KG1 (cell line): ENCODE results near the gene SORCS3.

ENCODE experiments used
- DNase-seq: peaks from one replicate; lab custom pipeline; 2025; lab: John Stamatoyannopoulos, UW

Gene SORCS3

DNA sequence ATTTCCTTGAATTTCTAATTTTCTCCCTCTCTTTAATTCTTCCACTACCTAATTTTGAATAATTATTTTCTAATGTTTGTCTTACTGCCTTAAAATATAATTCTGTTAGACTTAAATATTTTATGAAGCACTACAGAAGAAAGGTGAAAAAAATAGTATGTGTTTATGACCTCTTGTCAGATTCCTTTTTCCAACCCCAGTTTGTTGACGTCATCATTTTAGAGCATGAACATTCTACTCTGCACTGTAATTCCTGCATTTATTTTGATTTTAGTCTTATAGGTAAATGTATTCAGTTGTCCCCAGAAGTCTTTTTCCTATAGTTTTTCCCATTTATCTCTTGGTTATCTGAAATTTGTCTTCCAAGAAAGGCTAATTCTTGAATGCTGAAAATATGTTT is 468.1 kb downstream of the SORCS3 start:
- no peak for DNase-seq

DNA sequence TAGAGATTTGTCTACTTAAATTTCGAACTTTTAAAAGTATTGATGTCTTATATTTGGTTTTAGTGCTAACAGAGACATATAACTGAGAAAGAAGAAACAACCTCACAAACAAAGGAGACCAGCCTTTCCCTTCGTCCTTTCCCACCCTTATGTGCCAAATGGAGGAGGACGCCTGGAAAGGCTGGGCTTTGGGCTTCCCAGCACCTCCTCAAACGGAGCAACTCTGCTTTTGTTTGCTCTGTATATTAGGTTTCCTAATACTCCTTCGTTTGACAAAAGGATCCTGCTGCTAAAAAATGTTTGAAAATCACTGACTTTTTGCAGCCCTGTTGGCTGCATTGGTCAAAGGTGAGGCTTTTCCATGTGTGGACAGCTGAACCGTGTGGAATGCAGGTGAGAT is 471.8 kb downstream of the SORCS3 start:
- no peak for DNase-seq

GRCh38 chr10:105113666-105114065 is 472.6 kb downstream of the SORCS3 start:
- no peak for DNase-seq

DNA sequence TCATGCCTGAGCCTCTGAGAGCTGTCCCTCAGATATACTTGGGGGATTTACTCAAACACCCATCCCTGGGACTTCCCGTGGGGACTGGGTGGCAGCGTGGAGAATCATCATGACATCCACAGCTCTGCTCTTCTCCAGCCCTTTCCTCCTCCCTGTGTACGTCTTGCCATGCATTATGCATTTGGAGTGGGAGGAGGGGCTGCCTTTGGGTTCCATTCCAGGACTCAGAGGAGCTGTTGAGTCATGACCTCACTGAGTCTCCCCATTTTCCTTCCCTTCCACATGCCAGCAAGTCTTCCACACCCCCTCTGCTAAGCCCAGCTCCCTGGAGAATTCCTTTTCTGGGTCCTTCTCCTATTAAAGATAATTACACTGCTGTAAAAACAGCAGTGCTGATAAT is 480.7 kb downstream of the SORCS3 start:
- DNase-seq = no peak

DNA sequence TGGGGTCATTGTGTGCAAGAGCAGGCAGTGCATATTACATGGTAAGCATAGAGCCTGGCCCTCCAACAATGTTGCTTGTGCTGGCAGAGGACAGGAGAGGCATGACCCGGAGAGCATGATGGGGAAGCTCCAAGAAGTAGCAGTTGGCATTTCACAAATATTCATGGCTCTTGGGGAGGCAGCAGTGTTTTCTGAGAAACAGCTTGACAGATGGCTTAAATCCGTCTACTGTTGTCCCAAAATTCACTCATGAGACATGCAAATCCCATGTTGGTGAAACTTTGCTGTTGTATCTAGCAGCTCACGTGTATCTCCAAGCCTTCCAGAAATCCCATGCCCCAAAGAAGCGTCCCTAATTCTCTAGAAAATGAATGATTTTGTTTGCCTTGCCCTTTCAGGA is 487.0 kb downstream of the SORCS3 start:
- no peak for DNase-seq

GRCh38 chr10:105138358-105138757 is 497.3 kb downstream of the SORCS3 start:
- no peak for DNase-seq

DNA sequence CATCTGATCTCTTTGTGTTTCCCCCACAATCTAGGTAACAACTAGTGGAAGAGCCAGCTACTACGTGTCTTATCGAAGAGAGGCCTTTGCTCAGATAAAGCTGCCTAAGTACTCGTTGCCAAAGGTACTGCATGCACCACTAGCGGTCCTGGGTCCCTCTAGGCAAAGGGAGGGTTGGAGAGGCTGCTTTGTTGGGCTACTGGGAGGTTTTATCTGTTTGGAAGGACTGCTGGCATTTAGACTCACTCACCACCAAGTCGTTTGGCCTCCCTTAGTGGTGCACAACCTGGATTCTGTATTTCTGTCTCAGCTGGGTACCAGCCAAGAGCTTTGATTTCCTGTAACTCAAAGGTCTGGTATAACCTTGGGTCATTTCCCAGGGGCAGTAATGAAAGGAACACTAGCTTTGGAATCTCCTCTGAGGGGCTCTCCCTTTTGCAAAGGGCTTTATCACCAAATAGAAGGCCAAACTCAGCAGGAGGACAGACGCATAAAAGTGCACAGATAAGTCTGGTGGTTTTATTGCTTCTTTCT is 498.3 kb downstream of the SORCS3 start:
- no peak for DNase-seq

DNA sequence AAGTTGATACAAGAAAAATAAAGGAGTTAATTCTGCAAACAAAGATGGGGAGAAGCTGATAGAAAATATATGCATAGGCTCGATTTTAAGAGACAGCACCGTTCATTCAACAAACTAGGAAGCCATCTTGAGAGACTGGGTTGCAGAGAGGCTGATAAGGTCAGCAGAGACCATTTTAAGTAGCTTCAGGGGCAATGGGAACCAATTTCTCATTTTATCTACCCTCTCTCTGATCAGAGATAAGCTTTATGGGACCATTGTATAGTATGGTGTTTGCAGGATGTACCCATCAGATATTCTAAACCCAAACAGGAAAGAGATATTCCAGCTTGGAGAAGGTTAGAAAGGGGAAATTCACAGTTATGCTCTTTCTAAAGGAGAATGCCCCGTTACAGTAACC is 499.5 kb downstream of the SORCS3 start:
- DNase-seq = no peak

GRCh38 chr10:105145711-105146110 is 504.6 kb downstream of the SORCS3 start:
- DNase-seq = no peak

GRCh38 chr10:105146436-105146835 is 505.3 kb downstream of the SORCS3 start:
- no peak for DNase-seq

- DNase-seq = no peak
Measured at GRCh38 chr10:105148456-105148855, 507.4 kb downstream of the SORCS3 start.

DNA sequence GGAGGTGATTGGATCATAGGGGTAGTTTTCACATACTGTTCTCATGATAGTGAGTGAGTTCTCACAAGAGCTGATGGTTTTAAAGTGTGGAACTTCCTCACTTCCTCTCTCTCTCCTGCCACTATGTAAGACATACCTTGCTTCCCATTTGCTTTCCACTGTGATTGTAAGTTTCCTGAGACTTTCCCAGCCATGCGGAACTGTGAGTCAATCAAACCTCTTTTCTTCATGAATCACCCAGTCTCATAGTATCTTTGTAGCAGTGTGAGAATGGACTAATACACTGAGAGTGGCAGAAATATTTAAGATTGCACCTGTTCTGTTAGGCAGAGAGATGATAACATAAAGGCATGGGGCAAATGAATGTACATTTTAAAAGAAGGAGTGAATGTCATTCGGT is 507.8 kb downstream of the SORCS3 start:
- no peak for DNase-seq

GRCh38 chr10:105149371-105149891 is 508.3 kb downstream of the SORCS3 start:
- DNase-seq = no peak

DNA sequence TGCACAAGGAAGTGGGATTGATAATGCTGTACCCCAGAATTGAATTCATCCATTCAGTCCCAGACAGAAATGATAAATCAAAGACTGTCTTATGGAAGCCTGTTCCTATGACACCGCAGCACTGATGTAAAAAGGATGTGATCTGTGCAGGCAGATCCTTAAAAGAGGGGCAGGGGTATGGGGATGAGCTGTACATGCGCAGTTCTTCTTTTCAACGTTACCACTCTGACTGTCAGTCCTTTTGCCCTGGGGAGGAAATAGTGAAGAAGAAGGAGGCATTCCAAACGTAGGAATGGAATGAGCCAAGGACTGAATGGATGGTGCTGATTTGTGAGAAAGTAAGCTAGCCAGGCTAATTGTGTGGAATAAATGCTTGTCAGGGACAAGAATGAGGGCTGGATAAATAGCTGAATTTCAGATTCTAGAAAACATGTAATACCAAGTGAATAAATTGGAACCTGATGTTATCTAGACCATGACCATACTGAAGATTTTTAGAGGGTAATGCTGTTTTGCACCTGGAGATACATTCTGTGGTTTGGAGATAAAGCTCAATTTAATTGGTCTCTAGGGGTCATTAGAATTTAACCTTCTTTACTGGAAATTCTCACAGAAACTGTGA is 509.3 kb downstream of the SORCS3 start:
- no peak for DNase-seq

DNA sequence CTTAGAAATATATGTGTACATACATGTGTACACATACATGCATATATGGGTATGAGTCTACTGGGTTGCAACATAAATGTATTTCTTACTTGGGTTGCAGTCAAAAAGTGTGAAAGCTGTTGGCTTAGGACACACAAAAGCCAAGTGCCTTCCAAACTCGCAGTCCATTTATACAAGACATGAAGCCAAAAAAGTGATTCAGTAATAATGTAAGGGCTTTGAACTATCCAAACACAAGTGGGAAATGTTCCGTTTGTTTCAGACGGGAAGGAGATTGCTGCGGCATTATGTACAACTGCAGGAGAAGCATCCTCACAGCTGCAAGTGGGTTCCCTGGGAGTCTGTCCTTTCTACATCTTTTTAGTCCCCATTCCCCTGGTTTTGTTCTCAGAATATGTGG is 513.6 kb downstream of the SORCS3 start:
- no peak for DNase-seq

GRCh38 chr10:105159268-105159667 is 518.2 kb downstream of the SORCS3 start:
- DNase-seq = no peak

GRCh38 chr10:105161149-105161548 is 520.1 kb downstream of the SORCS3 start:
- no peak for DNase-seq

GRCh38 chr10:105161767-105162166 is 520.7 kb downstream of the SORCS3 start:
- no peak for DNase-seq

DNA sequence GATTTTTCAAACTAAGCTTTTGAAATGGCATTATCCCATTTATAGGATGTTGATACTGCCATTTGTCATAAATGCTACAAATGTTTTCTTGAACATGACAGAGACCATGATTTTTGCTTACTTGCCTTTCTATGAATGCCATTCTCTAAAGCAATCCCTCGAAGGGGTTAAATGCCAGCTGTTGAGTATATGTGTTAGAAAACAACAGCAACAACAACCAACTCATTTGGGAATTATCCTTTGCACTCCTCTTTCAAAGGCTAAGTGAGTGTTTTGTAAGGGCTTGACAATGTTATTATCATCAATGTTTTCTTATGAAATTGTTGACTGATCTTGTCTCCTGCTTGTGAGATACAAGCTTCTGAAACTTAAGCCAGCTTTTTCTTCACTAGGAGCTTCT is 529.4 kb downstream of the SORCS3 start:
- no peak for DNase-seq

DNA sequence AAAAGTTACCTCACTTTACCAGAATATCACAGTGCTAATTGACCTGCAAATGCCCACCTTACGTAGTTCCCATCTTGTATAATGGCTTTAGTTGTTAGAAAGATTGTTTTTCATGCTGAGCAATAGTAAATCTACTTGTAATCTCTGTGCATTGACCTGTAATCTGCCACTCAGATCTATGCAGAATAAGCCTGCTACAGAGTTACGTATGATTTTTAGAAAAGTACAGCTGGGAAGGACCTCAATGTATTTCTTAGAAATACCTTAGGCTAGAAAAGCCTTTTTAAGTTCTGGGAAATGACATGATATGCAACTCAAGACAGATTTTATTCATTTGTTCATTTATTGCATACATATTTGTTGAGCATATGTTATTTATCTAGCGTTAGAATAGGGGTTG is 530.9 kb downstream of the SORCS3 start:
- no peak for DNase-seq

DNA sequence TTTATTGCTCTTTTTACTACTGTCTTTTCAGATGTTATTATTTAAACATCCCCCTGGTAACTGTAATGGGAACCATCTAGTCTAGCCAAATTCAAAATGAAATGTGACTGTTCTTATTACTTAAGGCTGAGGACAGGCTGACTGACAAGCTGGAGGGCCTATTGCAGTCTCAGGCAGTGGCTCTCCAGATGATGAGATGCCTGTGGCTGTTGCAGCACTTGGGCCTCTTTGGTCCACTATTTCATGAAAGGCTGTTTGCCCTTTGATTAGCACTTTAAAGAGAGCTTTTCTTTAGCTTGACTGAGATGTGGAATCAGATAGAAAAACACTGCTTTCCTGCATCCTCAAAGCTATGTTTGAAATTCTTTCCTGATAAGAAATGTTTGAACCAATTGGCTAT is 540.5 kb downstream of the SORCS3 start:
- no peak for DNase-seq

DNA sequence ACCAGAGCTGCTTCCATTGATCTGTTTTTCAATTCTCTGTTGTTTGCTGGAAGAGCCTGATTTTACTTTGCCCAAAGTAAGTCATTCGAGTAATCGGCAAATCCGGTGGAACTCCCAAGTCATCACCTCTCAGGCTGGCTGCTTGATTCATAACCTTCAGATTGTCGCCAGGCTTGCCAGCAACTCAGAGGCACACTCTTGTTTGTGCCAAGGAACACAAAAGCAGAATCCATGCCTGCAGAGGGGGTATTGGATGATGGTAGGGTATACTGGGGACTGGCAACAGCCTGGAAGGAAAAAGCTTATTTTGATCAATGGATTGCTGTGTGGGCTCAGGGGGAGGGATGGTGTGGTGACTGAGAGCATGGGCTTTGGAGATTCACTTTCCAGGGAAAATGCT is 542.4 kb downstream of the SORCS3 start:
- no peak for DNase-seq

DNA sequence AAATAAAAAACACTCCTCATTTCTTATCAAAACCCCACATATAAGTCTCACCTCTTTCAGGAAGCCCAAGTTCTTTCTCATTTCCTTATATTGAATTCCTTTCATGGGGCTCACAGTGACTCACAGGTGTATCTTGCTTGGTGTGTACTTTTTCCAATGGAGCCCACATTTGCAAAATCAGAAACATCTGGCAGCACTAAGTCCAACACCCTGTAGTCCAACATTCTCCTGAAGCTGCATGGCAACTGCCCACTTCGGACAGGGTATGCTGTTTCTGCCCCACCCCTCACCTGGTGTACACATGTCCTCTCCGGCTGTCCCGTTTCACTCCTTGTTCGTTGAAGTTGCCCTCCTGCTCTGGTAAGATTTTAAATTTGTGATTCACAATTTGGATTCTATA is 544.1 kb downstream of the SORCS3 start:
- DNase-seq = no peak

GRCh38 chr10:105187243-105187642 is 546.2 kb downstream of the SORCS3 start:
- no peak for DNase-seq
